Activated CD4-positive, alpha-beta memory T cell treated with anti-CD3 and anti-CD28 coated beads for 36 hours (primary cell): ENCODE measurements around the gene RYR2. TPM values are rescaled to one million over a fixed set of nuclear protein-coding genes. Genes with fewer than 3 reads are reported as not detected.

Source experiments
- CTCF ChIA-PET: fragments of 350-600 bp; sonication (Branson Sonifier 250); formaldehyde crosslinking; loops from one replicate; lab custom pipeline; 2021; ENCODE audit warnings: antibody characterized with exemption, inconsistent platforms; lab: Charles Lee
- POLR2A ChIA-PET: fragments of 350-600 bp; sonication (Branson Sonifier 250); formaldehyde crosslinking; loops from one replicate; lab custom pipeline; 2021; ENCODE audit warnings: antibody characterized with exemption; lab: Charles Lee
- DNase-seq: peaks from one replicate; pipeline ENCODE4 v3.0.0-alpha.2; 2020
- H3K27ac Mint-ChIP-seq: one replicate; pipeline ENCODE4 v1.8.0; 2021; ENCODE audit warnings: mixed read lengths
- H3K27me3 Mint-ChIP-seq: one replicate; pipeline ENCODE4 v1.8.0; 2021; ENCODE audit warnings: mixed read lengths
- H3K36me3 Mint-ChIP-seq: one replicate; pipeline ENCODE4 v1.8.0; 2021; ENCODE audit warnings: mixed read lengths
- H3K4me1 Mint-ChIP-seq: one replicate; pipeline ENCODE4 v1.8.0; 2021; ENCODE audit warnings: low read depth, mixed read lengths
- H3K4me3 Mint-ChIP-seq: one replicate; pipeline ENCODE4 v1.8.0; 2021; ENCODE audit warnings: mild to moderate bottlenecking, mixed read lengths
- H3K9me3 Mint-ChIP-seq: one replicate; pipeline ENCODE4 v1.8.0; 2021; ENCODE audit warnings: mixed read lengths
- intact Hi-C: fragments of 100-400 bp; cut with micrococcal nuclease; formaldehyde crosslinking; loops from one replicate; pipeline ENCODE4 v1.15.1; 2023
- total RNA-seq, 2 experiments: library from RNA; stranded (reverse); gene quantifications; one replicate each; pipeline ENCODE4 v1.2.3, GENCODE V29; 2021

RYR2 gene
- total RNA-seq, 2 experiments from 2014 or later, result 0.02 TPM

- CTCF ChIA-PET, result interaction anchor here (1.0 to 1.2 kb wide), 2 partner anchors 25 kb away, joined by 4 to 7 read pairs; no protein-coding TSS in a partner anchor
- Mint-ChIP-seq H3K9me3 (peaks cover 5% of the 10 kb centered on the region), H3K36me3 (no peaks in the 10 kb centered on the region), H3K27me3 (no peaks in the 10 kb centered on the region), H3K4me3 (no peak overlapping the region), H3K4me1 (peaks cover 4% of the 10 kb centered on the region), H3K27ac (no peak overlapping the region)
- intact Hi-C loops, result no loop called here
- POLR2A ChIA-PET, result no interaction called here
- DNase-seq, result peak; percentile 31
These were observed 369.6 kb downstream of the RYR2 start for GRCh38 chr1:237411621-237412020.

- no peaks in the 10 kb centered on the region for H3K4me1 Mint-ChIP-seq
- ChIA-PET CTCF (no interaction called here), POLR2A (no interaction called here)
- no peak overlapping the region for H3K27ac Mint-ChIP-seq
- H3K9me3 Mint-ChIP-seq, result peaks cover 5% of the 10 kb centered on the region
- DNase-seq, result no peak
- no peak overlapping the region for H3K4me3 Mint-ChIP-seq
- H3K36me3 Mint-ChIP-seq, result no peaks in the 10 kb centered on the region
- H3K27me3 Mint-ChIP-seq, result no peaks in the 10 kb centered on the region
- intact Hi-C loops, result no loop called here
These were observed 375.1 kb downstream of the RYR2 start for GRCh38 chr1:237416924-237417655.

GRCh38 chr1:237428809-237429208, 386.8 kb downstream of the RYR2 start:
- Mint-ChIP-seq H3K4me3 (no peak overlapping the region), H3K36me3 (no peaks in the 10 kb centered on the region), H3K27me3 (peaks cover 3% of the 10 kb centered on the region), H3K9me3 (no peaks in the 10 kb centered on the region), H3K27ac (no peak overlapping the region), H3K4me1 (no peaks in the 10 kb centered on the region)
- intact Hi-C loops, result no loop called here
- POLR2A ChIA-PET, result no interaction called here
- CTCF ChIA-PET, result no interaction called here
- no peak for DNase-seq

- POLR2A ChIA-PET, result no interaction called here
- no peak for DNase-seq
- Mint-ChIP-seq H3K27me3 (peaks cover 3% of the 10 kb centered on the region), H3K4me1 (no peaks in the 10 kb centered on the region), H3K36me3 (no peaks in the 10 kb centered on the region), H3K9me3 (no peaks in the 10 kb centered on the region), H3K4me3 (no peak overlapping the region), H3K27ac (no peak overlapping the region)
- intact Hi-C loops, result no loop called here
- CTCF ChIA-PET, result no interaction called here
These were observed 387.3 kb downstream of the RYR2 start for GRCh38 chr1:237429252-237429651.

GRCh38 chr1:237431448-237431847, 389.5 kb downstream of the RYR2 start:
- intact Hi-C loops, result no loop called here
- CTCF ChIA-PET, result no interaction called here
- POLR2A ChIA-PET, result no interaction called here

GRCh38 chr1:237440346-237440745, 398.4 kb downstream of the RYR2 start:
- H3K27ac Mint-ChIP-seq, result no peak overlapping the region
- no peak overlapping the region for H3K4me3 Mint-ChIP-seq
- ChIA-PET POLR2A (no interaction called here), CTCF (no interaction called here)
- no peak for DNase-seq
- H3K4me1 Mint-ChIP-seq, result peaks cover 4% of the 10 kb centered on the region
- H3K36me3 Mint-ChIP-seq, result no peaks in the 10 kb centered on the region
- intact Hi-C loops, result no loop called here
- H3K27me3 Mint-ChIP-seq, result peaks cover 2% of the 10 kb centered on the region
- H3K9me3 Mint-ChIP-seq, result no peaks in the 10 kb centered on the region

More at GRCh38 chr1:237431448-237431847, 389.5 kb downstream of the RYR2 start:
- Mint-ChIP-seq H3K36me3 (no peaks in the 10 kb centered on the region), H3K27ac (no peak overlapping the region), H3K27me3 (peaks cover 3% of the 10 kb centered on the region), H3K4me1 (no peaks in the 10 kb centered on the region), H3K4me3 (no peak overlapping the region), H3K9me3 (no peaks in the 10 kb centered on the region)
- no peak for DNase-seq

GRCh38 chr1:237444120-237444790, 402.3 kb downstream of the RYR2 start:
- POLR2A ChIA-PET, result no interaction called here
- H3K4me1 Mint-ChIP-seq, result peaks cover 4% of the 10 kb centered on the region
- H3K27me3 Mint-ChIP-seq, result peaks cover 4% of the 10 kb centered on the region
- DNase-seq, result no peak
- no peaks in the 10 kb centered on the region for H3K9me3 Mint-ChIP-seq
- intact Hi-C loops, result no loop called here
- no peaks in the 10 kb centered on the region for H3K36me3 Mint-ChIP-seq
- H3K27ac Mint-ChIP-seq, result no peak overlapping the region
- CTCF ChIA-PET, result no interaction called here
- no peak overlapping the region for H3K4me3 Mint-ChIP-seq

GRCh38 chr1:237448042-237448441, 406.1 kb downstream of the RYR2 start:
- ChIA-PET CTCF (no interaction called here), POLR2A (no interaction called here)
- Mint-ChIP-seq H3K27ac (no peak overlapping the region), H3K4me3 (no peak overlapping the region), H3K4me1 (peaks cover 4% of the 10 kb centered on the region), H3K36me3 (no peaks in the 10 kb centered on the region), H3K27me3 (peaks cover 7% of the 10 kb centered on the region), H3K9me3 (no peaks in the 10 kb centered on the region)
- intact Hi-C loops, result no loop called here
- DNase-seq, result no peak

- POLR2A ChIA-PET, result no interaction called here
- Mint-ChIP-seq H3K27ac (no peak overlapping the region), H3K27me3 (peaks cover 6% of the 10 kb centered on the region), H3K4me1 (no peaks in the 10 kb centered on the region), H3K9me3 (no peaks in the 10 kb centered on the region), H3K36me3 (no peaks in the 10 kb centered on the region), H3K4me3 (no peak overlapping the region)
- CTCF ChIA-PET, result no interaction called here
- intact Hi-C loops, result no loop called here
- DNase-seq, result no peak
These were observed 415.6 kb downstream of the RYR2 start for GRCh38 chr1:237457573-237457972.

- no peaks in the 10 kb centered on the region for H3K9me3 Mint-ChIP-seq
- no peak overlapping the region for H3K4me3 Mint-ChIP-seq
- no peak overlapping the region for H3K27ac Mint-ChIP-seq
- no peaks in the 10 kb centered on the region for H3K27me3 Mint-ChIP-seq
- intact Hi-C loops, result no loop called here
- ChIA-PET CTCF (interaction anchor here (0.9 kb wide), 1 partner anchor 70 kb away, joined by 3 read pairs; no protein-coding TSS in a partner anchor), POLR2A (no interaction called here)
- no peaks in the 10 kb centered on the region for H3K36me3 Mint-ChIP-seq
- DNase-seq, result no peak
- no peaks in the 10 kb centered on the region for H3K4me1 Mint-ChIP-seq
These were observed 425.3 kb downstream of the RYR2 start for GRCh38 chr1:237467320-237467719.

- Mint-ChIP-seq H3K27me3 (no peaks in the 10 kb centered on the region), H3K9me3 (no peaks in the 10 kb centered on the region), H3K4me3 (no peak overlapping the region), H3K4me1 (no peaks in the 10 kb centered on the region), H3K36me3 (no peaks in the 10 kb centered on the region), H3K27ac (no peak overlapping the region)
- no peak for DNase-seq
- CTCF ChIA-PET, result no interaction called here
- intact Hi-C loops, result no loop called here
- POLR2A ChIA-PET, result no interaction called here
These were observed 428.8 kb downstream of the RYR2 start for GRCh38 chr1:237470712-237471338.

- POLR2A ChIA-PET, result no interaction called here
- Mint-ChIP-seq H3K27ac (no peak overlapping the region), H3K36me3 (no peaks in the 10 kb centered on the region), H3K27me3 (no peaks in the 10 kb centered on the region), H3K4me1 (no peaks in the 10 kb centered on the region), H3K9me3 (no peaks in the 10 kb centered on the region), H3K4me3 (no peak overlapping the region)
- DNase-seq, result no peak
- intact Hi-C loops, result no loop called here
- CTCF ChIA-PET, result no interaction called here
These were observed 429.4 kb downstream of the RYR2 start for GRCh38 chr1:237471377-237471776.
